Epithelial cell of esophagus (primary cell): ENCODE measurements around the gene HIC1.
A peak's percentile ranks its signal among the peaks of the same experiment; 100 is the strongest.

Source experiments
- DNase-seq: peaks from one replicate; pipeline ENCODE4 v3.0.0; 2010; ENCODE audit warnings: low read depth
- H3K4me3 ChIP-seq: 2 replicates; pipeline ENCODE4 v1.5.1; 2011; ENCODE audit warnings: mild to moderate bottlenecking, low read length, control low read depth
- TF ChIP-seq, protein P1 (sequence below): IDR thresholded peaks from 2 replicates; pipeline ENCODE4 v1.5.1; 2011; ENCODE audit warnings: low read depth, mild to moderate bottlenecking, low read length, control low read depth, inconsistent platforms; ENCODE audit not compliant: insufficient read depth; ENCODE audit errors: missing control alignments

HIC1 gene

DNA sequence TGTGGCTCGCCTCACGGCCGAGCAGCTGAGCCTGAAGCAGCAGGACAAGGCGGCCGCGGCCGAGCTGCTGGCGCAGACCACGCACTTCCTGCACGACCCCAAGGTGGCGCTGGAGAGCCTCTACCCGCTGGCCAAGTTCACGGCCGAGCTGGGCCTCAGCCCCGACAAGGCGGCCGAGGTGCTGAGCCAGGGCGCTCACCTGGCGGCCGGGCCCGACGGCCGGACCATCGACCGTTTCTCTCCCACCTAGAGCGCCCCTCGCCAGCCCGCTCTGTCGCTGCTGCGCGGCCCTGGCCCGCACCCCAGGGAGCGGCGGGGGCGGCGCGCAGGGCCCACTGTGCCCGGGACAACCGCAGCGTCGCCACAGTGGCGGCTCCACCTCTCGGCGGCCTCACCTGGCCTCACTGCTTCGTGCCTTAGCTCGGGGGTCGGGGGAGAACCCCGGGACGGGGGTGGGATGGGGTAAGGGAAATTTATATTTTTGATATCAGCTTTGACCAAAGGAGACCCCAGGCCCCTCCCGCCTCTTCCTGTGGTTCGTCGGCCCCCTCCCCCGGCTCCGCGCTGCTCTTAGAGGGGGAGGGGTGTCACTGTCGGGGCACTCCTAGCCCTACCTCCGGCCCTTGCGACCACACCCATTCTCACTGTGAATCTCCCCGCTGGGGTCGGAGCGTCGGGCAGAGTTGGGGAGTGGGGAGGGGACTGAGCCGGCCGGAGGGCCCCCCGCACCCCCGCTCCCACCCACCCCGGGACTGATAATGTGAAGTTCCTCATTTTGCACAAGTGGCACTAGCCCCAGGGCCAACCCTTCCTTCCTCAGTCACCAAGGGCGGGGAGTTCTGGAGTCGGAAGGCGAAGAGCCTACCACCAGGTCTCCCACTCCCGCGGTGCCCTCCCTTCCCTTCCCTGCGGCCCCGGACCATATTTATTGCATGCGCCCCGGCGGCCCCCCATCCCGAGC is 4.0 kb downstream of the HIC1 start:
- H3K4me3 ChIP-seq: no peak overlapping the region
- peak; percentile 70 for DNase-seq
- TF ChIP-seq, protein P1, sequence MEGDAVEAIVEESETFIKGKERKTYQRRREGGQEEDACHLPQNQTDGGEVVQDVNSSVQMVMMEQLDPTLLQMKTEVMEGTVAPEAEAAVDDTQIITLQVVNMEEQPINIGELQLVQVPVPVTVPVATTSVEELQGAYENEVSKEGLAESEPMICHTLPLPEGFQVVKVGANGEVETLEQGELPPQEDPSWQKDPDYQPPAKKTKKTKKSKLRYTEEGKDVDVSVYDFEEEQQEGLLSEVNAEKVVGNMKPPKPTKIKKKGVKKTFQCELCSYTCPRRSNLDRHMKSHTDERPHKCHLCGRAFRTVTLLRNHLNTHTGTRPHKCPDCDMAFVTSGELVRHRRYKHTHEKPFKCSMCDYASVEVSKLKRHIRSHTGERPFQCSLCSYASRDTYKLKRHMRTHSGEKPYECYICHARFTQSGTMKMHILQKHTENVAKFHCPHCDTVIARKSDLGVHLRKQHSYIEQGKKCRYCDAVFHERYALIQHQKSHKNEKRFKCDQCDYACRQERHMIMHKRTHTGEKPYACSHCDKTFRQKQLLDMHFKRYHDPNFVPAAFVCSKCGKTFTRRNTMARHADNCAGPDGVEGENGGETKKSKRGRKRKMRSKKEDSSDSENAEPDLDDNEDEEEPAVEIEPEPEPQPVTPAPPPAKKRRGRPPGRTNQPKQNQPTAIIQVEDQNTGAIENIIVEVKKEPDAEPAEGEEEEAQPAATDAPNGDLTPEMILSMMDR: peak; percentile 56

DNA sequence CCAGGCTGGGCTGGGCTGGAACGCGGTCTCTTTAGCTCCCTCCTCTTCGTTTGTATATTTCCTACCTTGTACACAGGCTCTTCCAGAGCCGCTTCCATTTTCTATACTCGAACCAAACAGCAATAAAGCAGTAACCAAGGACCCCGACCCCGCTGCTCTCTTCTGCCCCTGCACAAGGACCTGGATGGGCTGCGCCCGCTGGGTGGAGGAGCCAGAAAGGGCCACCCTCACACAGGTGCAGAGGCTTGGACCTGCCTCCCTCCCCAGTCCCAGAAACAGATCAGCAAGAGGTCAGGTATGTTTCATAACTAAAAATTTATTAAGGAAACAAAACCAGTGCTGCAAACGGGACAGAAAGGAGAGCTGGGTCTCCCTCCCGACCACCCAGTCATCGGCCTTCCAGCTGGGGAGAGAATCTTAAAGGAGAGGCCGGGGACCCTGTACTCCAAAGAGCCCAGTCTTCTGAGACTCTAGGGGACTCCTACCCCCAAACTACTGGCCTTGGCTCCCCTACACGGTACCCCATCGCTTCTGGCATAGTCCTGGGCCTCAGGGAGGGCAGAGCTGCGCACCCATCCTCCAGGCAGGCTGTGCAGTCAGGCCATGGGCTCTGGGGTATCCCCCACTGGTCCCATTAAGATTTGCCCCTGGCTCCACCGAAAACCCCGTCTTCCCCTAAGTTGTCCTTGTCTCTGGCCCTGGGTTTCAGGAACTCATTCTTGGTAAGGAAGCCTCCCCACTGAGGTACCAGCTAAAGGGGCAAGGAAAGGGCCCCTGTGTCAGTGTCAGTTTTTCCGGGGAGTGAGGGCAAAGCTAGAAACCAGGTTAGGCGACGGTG is 4.9 kb downstream of the HIC1 start:
- DNase-seq: no peak
- no peak overlapping the region for H3K4me3 ChIP-seq
- TF ChIP-seq, protein P1: no peak

DNA sequence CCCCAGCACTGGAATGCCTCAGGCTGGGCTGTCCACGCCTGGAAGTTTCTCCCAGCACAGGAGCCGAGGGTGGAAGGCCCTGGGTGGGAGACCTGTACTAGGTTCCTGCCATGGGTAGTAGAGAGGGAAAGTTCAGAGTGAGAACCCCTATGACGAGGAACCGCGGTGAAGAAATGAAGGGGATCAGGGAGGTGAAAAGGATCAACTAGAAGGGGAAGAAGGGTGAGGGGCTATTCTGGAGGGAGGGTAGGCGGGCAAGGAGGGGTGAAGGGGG is 5.4 kb downstream of the HIC1 start:
- no peak overlapping the region for H3K4me3 ChIP-seq
- DNase-seq: no peak
- TF ChIP-seq, protein P1: no peak

DNA sequence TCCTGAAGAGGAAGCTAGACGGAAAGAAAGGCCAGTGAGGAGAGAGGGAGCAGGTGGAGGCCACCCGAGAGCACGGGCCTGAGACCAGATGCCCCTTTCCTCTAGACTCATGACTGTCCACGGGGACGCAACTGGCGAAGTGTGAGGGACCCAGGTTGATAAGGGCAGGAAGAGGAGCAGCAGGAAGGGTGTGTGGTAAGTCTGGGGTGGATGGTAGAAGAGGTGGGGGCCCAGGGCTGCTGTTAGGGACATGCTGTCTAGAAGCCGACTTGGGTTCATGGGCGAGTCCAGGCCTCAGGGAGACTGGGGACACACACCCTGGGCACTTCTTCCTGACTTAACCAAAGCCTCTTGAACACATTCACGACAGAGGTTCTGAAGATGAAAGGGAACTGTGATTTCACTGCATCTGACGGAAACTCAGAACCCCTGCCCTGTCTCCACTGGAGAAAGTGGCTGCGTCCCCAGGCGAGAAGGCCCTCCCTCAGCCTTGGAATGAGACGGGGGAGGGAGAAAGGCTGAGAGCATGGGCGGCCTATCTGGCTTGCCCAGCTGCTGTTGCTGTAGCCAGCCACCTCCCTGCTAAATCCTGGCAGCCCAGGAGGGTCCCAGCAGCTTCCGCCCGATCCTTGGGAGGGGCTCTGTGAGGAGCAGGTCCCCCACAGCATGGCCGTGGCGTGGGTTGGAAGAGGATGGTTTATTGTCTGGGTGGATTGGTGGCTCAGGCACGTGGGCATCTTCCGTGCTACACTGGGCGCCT is 6.0 kb downstream of the HIC1 start:
- DNase-seq: no peak
- TF ChIP-seq, protein P1: no peak
- H3K4me3 ChIP-seq: no peak overlapping the region

- H3K4me3 ChIP-seq: no peak overlapping the region
- TF ChIP-seq, protein P1: no peak
- no peak for DNase-seq
Observed at GRCh38 chr17:2061441-2061958, 6.6 kb downstream of the HIC1 start.

DNA sequence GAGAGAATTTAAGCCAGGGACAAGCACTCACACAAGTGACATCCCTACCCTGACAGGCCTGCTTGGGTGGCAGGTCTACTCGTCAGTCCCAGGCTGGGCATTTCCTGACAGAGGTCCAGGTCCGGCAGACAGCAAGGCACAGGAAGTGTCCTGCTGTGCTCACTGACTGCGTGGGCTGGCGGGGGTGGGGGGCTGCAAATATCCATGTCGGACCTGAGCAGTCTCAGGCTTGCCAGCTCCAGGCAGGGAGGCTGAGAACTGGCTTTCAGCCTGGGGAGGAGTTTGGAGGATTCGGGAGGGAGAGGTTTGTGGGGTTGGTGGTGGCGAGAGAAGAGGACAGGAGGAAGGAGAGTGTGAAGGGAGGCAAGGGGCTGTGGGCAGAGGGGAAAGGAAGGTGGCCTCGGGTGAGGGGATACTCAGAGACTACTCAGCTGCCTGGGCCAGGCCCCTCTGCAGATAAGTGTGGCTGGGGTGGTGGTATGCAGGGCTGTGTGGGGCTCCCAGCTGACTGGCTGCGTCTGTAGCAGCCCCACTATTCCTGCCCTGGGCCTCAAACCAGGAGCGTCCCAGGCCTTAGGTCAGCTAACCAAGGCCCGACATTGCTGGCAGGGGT is 7.8 kb downstream of the HIC1 start:
- no peak for DNase-seq
- TF ChIP-seq, protein P1: no peak
- H3K4me3 ChIP-seq: no peak overlapping the region
